Measurements from ENCODE around the gene GABPB2. TPM values are rescaled to one million over a fixed set of nuclear protein-coding genes. Genes with fewer than 3 reads are reported as not detected.
A peak's percentile ranks its signal among the peaks of the same experiment; 100 is the strongest.

Gene GABPB2
- total and polyA plus RNA-seq, 10 donors = 3.0 to 22.8 (median 14.6) TPM

- no peaks in the 10 kb centered on the region for H3K9me3 ChIP-seq
- H3K4me1 ChIP-seq = no peaks in the 10 kb centered on the region
- H3K36me3 ChIP-seq = peaks cover 0 to 21% (median 5%) of the 10 kb centered on the region in 6 donors
- no peak for DNase-seq
- intact Hi-C loops (cut with DNase I; ENCODE audit: low total_unique reads) = no loop called here
- WGBS, 5 donors = 87 to 96% (median 88%) methylated on average over 3 of the region's 3 CpGs
- H3K4me3 ChIP-seq = no peak overlapping the region
- no peak overlapping the region for H3K27ac ChIP-seq
- TF ChIP-seq POLR2AphosphoS5 (IDR thresholded peaks at IDR 0.05) = no peak
- TF ChIP-seq POLR2A (IDR thresholded peaks at IDR 0.05) = no peak
- TF ChIP-seq, protein P1, sequence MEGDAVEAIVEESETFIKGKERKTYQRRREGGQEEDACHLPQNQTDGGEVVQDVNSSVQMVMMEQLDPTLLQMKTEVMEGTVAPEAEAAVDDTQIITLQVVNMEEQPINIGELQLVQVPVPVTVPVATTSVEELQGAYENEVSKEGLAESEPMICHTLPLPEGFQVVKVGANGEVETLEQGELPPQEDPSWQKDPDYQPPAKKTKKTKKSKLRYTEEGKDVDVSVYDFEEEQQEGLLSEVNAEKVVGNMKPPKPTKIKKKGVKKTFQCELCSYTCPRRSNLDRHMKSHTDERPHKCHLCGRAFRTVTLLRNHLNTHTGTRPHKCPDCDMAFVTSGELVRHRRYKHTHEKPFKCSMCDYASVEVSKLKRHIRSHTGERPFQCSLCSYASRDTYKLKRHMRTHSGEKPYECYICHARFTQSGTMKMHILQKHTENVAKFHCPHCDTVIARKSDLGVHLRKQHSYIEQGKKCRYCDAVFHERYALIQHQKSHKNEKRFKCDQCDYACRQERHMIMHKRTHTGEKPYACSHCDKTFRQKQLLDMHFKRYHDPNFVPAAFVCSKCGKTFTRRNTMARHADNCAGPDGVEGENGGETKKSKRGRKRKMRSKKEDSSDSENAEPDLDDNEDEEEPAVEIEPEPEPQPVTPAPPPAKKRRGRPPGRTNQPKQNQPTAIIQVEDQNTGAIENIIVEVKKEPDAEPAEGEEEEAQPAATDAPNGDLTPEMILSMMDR (IDR thresholded peaks at IDR 0.05 in 8 of 11, conservative IDR thresholded peaks at IDR 0.05 in 3 of 11) = no peak
- no peaks in the 10 kb centered on the region for H3K27me3 ChIP-seq (replicated peaks in 1 of 7)
Observed at GRCh38 chr1:151039521-151039920, 31.0 kb upstream of the GABPB2 start.

DNA sequence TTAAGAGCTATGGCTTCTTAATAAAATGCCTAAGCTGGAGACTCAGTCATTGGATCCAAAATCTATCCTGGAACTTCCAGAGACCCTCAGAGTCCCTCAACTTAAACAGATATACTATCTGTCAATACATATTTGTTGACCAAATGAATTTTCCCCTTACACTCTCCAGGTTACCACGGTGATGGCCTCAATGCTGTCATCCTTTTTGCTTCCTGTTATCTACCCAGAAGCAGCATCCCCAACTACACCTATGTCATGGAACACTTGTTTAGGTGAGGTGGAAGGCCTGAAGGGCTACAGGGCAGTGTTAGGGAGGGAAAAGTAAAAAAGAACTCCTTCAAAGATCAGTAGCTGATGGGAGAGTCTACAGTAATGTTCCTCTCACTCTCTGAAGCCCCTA lies 27.4 kb upstream of the GABPB2 start:
- intact Hi-C loops (cut with DNase I; ENCODE audit: low total_unique reads) = no loop called here
- Histone ChIP-seq H3K27ac (no peak overlapping the region), H3K4me1 (peaks cover 6 to 15% (median 9%) of the 10 kb centered on the region in 6 donors), H3K36me3 (peaks cover 0 to 8% (median 0%) of the 10 kb centered on the region in 6 donors), H3K9me3 (no peaks in the 10 kb centered on the region), H3K4me3 (no peak overlapping the region), H3K27me3 (replicated peaks in 1 of 7) (no peaks in the 10 kb centered on the region)
- 77 to 95% (median 83%) methylated on average over 1 of the region's 1 CpG for WGBS, 5 donors
- no peak for DNase-seq
- TF ChIP-seq, protein P1 (IDR thresholded peaks at IDR 0.05 in 8 of 11, conservative IDR thresholded peaks at IDR 0.05 in 3 of 11) = no peak
- TF ChIP-seq POLR2A (IDR thresholded peaks at IDR 0.05) (no peak), POLR2AphosphoS5 (IDR thresholded peaks at IDR 0.05) (no peak)

DNA sequence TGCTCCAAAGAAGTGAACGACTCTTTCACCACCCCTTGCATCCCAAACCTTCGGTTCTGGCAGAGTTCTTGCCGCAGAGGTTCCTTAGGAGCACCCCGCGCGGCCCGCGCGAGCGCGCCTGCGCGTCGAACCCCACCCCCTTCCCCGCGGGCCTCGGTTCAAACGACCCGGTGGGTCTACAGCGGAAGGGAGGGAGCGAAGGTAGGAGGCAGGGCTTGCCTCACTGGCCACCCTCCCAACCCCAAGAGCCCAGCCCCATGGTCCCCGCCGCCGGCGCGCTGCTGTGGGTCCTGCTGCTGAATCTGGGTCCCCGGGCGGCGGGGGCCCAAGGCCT lies 23.0 kb upstream of the GABPB2 start, which contains the start of gene C1orf56:
C1orf56 (plus strand) TSS at position 161 of the 334 bp plus-strand sequence; CDS start at position 258, 97 bp downstream.
- intact Hi-C loops (cut with DNase I; ENCODE audit: low total_unique reads) = no loop called here
- peak within 1 kb of the TSS; percentile 57 to 99 (median 89) for H3K27ac ChIP-seq
- peak; percentile 92 for DNase-seq
- H3K9me3 ChIP-seq = no peaks in the 10 kb centered on the region
- no peaks in the 10 kb centered on the region for H3K27me3 ChIP-seq (replicated peaks in 1 of 7)
- peaks cover 6 to 37% (median 14%) of the 10 kb centered on the region in 6 donors for H3K36me3 ChIP-seq
- peak within 1 kb of the TSS; percentile 27 to 89 (median 77) for H3K4me3 ChIP-seq
- TF ChIP-seq, protein P1 (IDR thresholded peaks at IDR 0.05 in 8 of 11, conservative IDR thresholded peaks at IDR 0.05 in 3 of 11) = no peak
- TF ChIP-seq POLR2A (IDR thresholded peaks at IDR 0.05) (peak in 1 of 3 donors; percentile 12), POLR2AphosphoS5 (IDR thresholded peaks at IDR 0.05) (peak; percentile 86 to 89 (median 88))
- H3K4me1 ChIP-seq = peaks cover 6 to 59% (median 31%) of the 10 kb centered on the region in 6 donors
- 0 to 1% (median 0%) methylated on average over 9 to 29 of the region's 29 CpGs for WGBS, 5 donors

DNA sequence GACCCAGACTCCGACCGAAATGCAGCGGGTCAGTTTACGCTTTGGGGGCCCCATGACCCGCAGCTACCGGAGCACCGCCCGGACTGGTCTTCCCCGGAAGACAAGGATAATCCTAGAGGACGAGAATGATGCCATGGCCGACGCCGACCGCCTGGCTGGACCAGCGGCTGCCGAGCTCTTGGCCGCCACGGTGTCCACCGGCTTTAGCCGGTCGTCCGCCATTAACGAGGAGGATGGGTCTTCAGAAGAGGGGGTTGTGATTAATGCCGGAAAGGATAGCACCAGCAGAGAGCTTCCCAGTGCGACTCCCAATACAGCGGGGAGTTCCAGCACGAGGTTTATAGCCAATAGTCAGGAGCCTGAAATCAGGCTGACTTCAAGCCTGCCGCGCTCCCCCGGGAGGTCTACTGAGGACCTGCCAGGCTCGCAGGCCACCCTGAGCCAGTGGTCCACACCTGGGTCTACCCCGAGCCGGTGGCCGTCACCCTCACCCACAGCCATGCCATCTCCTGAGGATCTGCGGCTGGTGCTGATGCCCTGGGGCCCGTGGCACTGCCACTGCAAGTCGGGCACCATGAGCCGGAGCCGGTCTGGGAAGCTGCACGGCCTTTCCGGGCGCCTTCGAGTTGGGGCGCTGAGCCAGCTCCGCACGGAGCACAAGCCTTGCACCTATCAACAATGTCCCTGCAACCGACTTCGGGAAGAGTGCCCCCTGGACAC lies 22.5 kb upstream of the GABPB2 start:
- Histone ChIP-seq H3K27ac (peak overlapping the region; percentile 57 to 99 (median 89)), H3K9me3 (no peaks in the 10 kb centered on the region), H3K4me1 (peaks cover 6 to 64% (median 32%) of the 10 kb centered on the region in 6 donors), H3K4me3 (peak overlapping the region; percentile 27 to 89 (median 77)), H3K36me3 (peaks cover 6 to 40% (median 19%) of the 10 kb centered on the region in 6 donors), H3K27me3 (replicated peaks in 1 of 7) (no peaks in the 10 kb centered on the region)
- peak; percentile 93 for DNase-seq
- intact Hi-C loops (cut with DNase I; ENCODE audit: low total_unique reads) = no loop called here
- 0 to 2% (median 0%) methylated on average over 28 to 48 of the region's 48 CpGs for WGBS, 5 donors
- TF ChIP-seq POLR2A (IDR thresholded peaks at IDR 0.05) (no peak), POLR2AphosphoS5 (IDR thresholded peaks at IDR 0.05) (peak; percentile 84 to 92 (median 84))
- TF ChIP-seq, protein P1 (IDR thresholded peaks at IDR 0.05 in 8 of 11, conservative IDR thresholded peaks at IDR 0.05 in 3 of 11) = peak in 8 of 11 experiments; percentile 16 to 69 (median 54)

Data from spleen (tissue), 11 donors.